NK-92 (cell line): ENCODE measurements around the gene STING1.

Source experiments
- DNase-seq: peaks from one replicate; lab custom pipeline; 2025; ENCODE audit not compliant: unreplicated experiment; lab: John Stamatoyannopoulos, UW

Gene STING1

DNA sequence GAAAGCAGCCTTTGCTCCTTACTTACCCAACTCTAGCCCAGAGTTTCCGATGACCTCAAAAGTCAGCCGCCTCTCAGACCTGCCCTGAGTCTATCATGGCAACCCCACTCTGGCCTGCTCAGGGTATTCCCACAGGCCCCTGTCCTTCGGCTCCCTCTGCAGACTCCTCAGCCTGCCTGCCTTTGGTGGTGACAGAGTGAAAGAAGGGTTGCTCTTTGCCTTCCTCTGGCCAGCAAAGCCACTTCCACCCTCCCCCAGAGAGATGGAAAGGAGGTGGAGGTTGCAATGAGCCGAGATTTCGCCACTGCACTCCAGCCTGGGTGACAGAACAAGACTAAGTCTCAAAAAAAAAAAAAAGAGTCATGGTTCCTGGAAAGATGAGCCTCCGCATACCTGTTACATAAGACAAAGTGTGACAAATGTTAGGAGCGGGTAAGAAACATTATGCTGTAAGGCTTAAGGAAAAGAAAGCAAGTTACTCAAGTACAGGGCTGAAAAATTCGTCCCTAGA, 14.1 kb downstream of the STING1 start:
- DNase-seq, result no peak

DNA sequence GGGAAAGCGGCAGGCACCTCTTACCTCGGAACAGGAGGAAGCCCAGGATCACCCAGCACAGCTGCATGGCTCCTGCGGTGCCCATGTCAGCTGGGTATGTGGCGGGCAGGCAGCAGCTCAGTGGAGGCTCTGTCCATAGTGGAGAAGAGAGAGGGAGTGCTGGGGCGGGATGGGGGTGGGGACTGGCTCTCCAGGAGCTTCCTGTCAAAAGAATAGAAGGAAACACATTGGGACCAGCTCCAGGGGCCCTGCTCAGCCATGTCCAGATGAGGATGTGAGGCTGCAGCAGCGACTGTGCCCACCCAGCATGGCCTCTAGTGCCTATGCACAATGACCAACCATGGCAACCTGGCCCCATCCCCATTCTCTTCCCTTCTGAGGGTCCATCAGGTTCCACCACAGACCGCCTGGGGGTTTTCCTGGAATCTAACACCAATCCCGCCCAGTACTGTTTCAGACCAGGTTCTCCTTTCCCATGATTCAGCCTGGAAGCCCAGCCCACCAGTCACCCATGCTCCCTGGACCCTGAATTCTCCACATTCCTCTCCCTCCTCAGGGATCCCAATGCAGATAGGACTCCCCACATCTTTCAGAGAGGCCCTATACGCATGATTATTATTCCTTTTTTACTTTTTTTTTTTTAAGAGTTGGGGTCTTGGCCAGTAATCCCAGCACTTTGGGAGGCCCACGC, 19.8 kb downstream of the STING1 start, which contains the start of gene ECSCR:
TSS of gene ECSCR (minus strand) at position 158 of the 691 bp plus-strand sequence. CDS start at position 85, 73 bp downstream.
- DNase-seq, result no peak

DNA sequence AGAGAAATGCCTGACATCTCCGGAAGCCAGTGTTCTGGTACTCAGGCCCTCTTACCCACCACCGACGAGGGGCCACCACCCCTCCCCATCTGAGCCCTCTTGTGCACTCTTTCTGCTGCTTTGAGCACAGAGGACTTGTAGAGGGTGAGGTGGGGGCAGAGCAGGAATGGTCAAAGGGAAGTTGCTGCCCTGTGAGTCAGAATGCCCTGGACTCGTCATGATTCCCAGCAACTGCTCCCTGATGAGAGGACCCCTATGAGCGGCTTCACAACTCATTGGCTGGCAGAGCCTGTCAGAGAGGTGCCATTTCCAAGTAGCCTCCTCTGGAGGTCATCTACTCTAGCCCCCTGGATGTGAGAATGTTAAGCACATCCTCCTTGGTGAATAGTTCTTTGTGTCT, 20.9 kb downstream of the STING1 start:
- DNase-seq, result no peak

DNA sequence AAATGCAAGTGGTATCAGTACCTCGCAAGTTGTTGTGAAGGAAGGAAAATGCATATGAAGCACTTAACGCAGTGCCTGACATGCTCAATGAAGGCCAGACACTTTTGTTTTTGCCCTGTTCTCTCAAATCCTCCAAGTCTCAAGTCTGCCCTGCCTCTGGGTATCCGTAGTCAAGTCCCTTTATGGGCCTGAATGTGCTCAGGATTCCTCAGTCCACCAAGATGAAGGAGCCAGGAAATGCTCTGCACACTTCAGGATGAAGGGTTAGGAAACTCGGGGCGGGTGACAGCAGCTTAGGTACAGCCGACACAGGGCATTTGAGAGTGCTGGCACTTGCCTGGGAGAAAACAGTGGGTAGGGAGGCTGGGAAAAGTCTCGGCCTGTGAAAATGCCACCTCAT, 21.4 kb downstream of the STING1 start:
- no peak for DNase-seq

DNA sequence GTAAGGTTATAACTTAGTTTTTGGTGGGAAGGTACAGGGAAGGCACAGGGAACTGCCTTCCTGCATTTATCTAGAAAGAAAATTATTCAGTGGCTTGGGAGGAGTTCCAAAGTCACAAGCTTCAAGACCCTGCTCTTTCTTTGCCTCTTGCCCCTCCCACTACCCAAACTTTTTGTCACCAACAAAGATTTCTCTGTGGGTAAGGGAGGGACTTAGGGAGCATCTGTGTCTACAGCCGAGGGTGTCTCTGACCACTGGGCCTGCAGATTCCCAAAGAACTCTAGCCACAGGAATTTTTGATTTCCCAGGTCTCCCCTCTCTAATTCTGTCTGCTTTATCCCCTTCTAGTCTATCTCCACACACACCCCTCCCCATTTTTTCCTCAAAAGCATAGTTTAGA, 22.1 kb downstream of the STING1 start:
- DNase-seq, result no peak

DNA sequence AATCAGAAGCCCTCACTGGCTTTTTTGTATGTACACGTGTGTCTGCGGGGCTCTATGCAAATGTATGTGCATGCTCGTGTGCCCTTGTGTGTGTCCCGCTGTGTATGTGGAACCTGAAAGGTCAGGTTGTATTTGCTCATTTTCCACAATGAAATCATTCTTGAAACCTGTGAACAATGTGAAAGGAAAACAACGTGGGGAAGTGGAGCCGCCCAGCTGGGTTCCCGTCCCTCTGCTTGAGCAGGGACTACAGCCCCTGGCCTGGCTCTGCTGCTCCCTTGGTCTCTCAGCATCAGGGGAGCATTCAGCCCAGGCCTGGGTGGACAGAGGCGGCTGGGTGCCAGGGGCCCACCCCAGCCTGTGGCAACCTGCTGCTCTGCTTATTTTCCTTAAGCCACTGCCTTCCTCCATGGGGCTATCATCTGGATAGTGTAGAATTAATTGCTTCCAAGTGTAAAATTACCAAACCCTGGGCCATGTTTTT, 23.1 kb downstream of the STING1 start:
- DNase-seq, result no peak

DNA sequence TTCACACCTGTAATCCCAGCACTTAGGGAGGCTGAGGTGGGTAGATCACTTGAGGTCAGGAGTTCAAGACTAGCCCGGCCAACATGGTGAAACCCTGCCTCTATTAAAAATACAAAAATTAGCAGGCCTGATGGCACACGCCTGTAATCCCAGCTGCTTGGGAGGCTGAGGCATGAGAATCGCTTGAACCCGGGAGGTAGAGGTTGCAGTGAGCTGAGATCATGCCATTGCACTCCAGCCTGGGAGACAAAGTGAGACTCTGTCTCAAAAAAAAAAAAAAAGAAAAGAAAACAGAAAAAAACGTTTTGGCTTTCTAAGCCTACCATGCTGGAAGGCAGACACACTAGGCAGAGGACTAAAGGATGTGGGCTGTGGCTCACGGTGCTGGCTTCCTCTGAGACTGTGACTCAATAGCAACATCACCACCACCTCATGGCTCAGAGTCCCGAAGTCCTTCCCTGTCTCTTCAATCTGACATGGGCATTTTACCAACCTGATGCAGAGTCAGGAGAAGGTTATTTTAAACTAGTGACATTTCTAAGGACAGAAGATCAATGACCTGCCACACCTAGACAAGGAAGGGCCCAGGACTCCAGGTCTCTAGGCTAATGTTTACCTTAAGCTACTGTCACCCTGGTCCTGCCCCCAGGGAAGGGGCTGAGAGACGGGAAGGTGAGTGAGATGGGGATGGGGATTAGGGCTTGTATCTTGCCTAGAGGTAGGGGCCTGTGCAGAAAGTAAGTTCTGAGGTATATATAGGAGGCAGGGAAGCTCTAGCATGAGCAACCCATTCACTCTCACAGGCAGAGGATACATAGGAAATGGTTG, 23.8 kb downstream of the STING1 start:
- DNase-seq, result no peak

DNA sequence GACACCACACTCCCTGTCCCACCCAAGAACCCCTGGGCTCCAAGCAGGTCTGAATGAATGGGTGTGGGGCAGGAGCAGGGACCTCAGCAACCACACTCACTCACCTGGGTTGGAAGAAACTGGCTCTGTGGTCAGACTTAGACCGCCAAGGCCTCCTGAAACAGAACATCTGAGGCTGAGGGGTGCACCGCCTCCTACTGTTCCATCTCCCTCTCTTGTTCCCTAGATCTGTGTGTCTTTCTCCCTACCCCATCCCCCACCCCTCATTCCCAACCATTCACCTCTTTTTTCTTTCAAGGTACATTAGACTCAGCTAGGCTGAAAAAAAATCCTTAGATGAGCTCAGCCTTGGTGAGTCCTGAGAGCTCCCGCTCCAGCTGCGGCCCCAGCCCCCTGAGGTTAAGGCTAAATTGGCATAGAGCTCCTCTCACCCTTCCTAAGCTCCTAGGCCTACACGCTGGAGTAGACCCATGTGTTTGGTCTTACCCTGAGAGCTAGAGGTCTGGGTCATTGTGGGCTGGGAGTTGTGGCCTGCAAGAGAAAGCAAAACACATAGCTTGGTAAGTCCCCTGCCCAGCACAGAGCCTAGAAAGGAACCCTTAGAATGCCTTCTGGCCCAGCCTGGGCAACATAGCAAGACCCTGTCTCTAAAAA, 24.8 kb downstream of the STING1 start:
- DNase-seq, result no peak

DNA sequence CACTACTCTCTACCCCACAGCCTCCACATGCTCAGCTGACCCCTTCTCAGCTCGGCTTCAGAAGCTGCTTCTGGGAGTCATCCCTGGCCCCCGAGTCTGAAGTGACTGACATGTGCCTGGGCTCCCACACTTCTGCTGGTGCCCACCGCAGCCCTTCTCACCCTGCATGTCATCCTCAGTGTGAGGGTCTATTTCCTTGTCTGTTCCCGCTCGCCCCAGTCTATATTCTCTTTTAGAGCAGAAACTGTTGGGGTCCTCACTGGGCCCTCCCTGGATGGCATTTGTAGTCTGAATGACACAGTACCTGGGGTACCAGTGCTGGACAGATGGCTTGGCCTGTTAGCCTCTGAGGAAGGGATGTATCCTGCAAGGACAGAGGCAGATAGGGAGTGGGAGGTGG, 25.3 kb downstream of the STING1 start:
- no peak for DNase-seq

DNA sequence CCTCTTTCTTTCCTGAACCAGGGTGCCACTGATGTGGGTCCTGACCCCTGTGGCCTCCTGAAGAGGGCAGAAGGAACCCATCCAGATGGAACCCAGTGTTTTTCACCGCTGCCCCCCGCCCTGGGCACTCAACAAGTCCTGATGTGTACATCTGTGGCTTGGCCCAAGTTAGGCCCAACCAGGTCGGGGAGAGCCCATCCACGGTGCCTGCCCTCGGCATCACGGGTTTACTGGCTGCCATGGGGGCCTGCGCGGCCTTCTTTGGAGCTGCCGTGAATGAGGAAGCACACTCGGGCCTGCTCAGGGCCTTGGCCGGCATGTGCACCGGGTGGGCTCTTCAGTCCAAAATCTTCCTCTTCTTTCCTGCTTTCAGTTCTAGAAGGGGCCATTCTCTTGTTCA, 25.8 kb downstream of the STING1 start:
- no peak for DNase-seq

DNA sequence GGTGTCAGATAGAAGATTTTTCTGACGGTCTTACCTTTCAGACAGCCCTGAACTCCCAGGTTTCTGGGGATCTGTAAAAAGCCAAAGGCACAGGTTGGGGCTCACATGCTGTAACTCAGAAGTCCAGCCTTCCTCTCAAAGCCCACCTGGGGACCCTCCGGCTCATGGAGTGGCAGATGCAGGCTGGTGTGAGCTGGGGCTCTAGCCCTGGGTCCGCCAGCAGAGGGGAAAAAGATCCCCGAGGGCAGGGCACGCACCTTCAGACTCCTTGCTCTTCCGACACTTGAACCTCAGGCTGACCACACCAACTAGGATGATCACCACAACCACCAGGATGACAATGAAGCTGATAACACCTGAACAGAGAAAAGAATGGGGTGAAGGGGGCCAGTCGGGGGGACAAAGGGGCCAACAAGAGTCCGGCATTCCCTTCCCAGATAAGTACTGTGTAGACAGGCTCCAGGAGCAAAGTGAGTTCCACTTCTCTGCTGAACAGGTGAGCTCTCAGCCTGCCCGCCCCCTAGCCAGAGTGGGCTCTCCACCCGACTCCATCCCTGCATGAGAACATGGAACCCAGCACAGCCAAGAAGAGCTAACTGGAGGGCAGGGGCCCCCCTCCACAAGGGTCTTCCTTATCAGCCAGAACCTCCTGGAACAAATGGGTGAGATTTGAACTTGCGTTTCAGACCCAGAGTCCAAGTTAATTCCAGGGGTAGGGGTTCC, 27.8 kb downstream of the STING1 start:
- DNase-seq, result no peak

DNA sequence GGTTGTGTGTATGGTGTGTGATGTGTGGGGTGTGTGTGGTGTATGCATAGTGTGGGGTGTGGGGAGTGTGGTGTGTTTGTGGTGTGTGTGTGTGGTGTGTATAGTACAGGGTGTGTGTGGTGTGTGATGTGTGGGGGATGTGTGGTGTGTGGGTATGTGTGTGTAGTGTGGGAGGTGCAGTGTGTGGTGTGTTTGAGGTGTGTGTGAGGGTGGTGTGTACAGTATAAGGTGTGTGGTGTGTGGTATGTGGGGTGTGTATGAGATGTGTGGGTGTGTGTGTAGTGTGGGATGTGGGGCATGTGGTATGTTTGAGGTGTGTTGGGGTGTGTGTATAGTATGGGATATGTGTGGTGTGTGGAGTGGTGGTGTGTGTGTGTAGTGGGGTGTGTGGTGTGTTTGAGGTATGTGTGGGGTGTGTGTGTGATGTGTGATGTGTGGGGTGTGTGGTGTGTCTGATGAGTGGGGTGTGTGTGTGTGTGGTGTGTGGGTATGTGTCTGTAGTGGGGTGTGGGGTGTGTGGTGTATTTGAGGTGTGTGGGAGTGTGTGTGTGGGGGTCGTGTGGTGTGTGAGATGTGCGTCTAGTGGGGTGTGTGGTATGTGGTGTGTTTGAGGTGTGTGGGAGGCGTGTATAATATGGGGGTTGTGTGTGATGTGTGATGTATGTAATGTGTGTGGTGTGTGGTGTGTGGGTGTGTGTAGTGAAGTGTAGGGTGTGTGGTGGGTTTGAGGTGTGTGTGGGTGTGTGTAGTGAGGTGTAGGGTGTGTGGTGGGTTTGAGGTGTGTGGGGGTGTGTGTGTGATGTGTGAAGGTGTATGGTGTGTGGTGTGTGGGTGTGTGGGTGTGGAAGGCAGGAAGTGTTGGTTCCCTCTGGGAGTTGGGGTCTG, 28.6 kb downstream of the STING1 start:
- no peak for DNase-seq

DNA sequence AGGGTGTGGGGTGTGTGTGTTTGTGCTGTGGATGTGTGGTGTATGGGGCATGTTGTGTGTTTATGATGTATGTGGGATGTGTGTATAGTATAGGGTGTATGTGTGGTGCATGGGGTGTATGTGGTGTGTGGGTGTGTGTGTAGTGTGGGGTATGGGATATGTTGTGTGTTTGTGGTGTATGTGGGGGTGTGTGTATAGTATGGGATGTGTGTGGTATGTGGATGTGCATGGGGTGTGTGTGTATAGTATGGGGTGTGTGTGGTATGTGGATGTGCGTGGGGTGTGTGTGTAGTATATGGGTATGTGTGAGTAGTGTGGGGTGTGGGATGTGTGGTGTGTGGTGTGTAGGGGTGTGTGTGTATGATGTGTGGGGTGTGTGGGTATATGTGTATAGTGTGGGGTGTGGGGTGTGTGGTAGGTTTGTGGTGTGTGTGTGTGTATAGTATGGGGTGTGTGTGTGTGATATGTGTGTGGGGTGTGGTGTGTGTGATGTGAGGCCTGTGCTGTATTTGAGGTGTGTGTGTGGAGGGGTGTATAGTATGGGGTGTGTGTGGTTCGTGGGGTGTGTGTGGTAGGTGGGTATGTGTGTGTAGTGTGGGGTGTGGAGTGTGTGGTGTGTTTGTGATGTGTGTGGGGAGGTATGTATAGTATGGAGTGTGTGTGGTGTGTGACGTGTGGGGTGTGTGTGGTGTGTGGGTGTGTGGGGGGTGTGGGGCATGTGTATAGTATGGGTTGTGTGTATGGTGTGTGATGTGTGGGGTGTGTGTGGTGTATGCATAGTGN, 30.5 kb downstream of the STING1 start:
- DNase-seq, result no peak

DNA sequence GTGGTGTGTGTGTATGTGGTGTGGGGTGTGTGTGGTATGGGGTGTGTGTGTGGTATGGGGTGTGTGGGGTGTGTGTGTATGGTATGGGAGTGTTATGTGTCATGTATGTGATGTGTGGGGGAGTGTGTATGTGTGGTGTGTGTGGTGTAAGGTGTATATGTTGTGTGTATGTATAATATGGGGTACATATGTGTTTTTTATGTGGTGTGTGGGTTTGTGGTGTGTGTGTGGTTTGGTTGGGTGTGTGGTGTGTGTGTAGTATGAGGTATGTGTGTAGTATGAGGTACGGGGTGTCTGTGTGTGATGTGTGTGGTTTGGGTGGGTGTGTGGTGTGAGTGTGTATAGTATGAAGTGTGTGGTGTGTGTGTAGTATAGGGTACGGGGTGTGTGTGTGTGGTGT, 31.4 kb downstream of the STING1 start:
- DNase-seq, result no peak

DNA sequence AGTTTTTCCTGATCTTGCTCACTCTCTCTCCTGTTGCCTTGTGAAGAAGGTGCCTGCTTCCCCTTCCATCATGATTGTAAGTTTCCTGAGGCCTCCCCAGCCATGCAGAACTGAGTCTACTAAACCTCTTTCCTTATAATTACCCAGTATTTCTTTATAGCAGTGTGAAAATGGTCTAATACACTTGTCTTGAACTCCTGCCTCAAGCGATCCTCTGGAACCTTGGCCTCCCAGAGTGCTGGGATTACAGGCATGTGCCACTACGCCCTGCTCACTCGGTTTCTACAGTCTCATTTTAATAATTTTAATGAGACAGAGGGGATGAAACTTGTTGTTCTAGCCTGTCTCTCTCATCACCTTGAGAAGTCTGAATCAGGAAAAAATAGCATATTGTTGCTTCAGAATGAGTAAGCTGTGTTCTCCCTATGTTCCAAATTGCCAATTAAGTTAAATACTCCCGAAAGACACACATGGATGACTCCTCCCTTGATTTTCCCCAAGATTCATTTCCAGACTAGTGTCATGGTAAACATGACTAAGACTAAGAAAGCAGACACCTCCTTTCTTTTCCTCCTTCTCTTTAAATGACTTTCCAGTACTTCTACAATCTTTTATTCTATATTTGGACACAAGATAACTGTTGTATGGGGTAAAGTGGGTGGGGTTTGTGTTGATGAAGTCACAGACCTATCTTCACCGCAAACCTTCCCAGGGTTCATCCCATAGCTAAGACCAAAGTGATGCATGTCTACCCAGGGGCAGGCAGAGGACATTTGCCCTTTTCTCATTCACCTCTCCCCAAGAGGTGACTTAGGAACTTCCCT, 35.4 kb downstream of the STING1 start:
- no peak for DNase-seq

DNA sequence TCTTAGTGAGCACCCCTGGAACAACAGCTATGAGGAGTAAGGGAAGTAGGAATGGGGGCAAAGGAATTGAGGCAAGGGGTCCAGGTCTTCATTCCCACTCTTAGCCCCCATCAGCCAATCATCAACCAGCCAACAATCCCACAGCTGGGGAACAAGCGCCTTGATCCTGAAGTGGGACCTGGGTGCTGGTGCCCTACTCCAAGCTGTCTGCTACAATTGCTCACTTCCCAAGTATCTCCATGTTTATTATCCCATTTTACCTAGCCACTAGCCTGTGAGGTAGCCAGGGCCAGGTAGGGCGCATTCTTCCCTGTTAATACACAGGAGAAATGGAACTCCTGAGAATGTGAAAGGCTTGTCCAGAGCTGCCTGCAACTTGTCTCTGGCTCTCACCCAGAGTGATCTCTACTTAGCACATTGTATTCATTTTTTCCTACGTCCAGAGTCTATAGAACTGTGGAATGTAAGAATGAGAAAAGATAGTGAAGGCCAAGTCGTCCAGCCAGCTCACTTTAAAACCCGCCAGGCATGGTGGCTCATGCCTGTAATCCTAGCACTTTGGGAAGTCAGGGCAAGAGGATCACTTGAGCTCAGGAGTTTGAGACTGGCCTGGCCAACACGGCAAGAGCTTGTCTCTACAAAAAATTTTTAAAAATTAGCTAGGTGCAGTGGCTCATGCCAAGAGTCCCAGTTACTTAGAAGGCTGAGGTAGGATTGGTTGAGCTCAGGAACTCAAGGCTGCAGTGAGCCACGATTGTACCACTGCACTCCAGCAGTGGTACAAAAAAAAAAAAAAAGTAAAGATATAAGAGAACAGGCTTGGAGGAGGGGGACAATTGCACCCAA, 37.0 kb downstream of the STING1 start:
- DNase-seq, result no peak

DNA sequence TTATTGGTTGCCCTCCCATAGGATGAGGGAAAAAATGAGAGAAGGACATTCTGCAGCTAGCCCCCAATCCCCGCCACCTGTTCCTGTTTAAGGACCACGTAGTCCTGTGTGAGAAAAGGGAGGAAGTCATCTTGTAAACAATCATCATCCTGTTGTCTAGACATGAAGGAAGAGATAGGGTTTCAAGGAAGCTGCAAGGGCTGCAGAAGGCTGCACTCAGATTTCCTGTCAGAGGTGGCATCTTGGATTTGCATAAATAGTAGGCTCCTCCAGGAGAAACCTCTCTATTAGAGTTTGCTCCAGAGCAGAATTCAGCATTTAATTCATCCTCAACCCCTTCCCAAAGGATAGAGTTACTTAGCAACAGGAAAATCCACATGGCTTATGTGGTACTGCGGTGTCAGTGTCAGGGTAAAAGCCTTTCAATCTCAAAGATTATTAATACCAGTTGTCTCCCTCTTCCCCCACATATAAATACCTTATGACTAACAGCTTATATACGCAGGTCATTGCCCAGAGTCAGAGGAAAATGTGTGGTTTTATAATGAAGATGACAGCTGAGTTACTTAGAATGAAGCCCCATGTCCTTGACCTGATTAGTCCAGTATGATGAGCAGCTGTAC, 38.6 kb downstream of the STING1 start:
- no peak for DNase-seq
